Measurements from ENCODE around the gene MAML3. TPM values are rescaled to one million over a fixed set of nuclear protein-coding genes. Genes with fewer than 3 reads are reported as not detected.

Gene MAML3
- total RNA-seq, 1 donor from 2014 or later = 0.54 TPM

DNA sequence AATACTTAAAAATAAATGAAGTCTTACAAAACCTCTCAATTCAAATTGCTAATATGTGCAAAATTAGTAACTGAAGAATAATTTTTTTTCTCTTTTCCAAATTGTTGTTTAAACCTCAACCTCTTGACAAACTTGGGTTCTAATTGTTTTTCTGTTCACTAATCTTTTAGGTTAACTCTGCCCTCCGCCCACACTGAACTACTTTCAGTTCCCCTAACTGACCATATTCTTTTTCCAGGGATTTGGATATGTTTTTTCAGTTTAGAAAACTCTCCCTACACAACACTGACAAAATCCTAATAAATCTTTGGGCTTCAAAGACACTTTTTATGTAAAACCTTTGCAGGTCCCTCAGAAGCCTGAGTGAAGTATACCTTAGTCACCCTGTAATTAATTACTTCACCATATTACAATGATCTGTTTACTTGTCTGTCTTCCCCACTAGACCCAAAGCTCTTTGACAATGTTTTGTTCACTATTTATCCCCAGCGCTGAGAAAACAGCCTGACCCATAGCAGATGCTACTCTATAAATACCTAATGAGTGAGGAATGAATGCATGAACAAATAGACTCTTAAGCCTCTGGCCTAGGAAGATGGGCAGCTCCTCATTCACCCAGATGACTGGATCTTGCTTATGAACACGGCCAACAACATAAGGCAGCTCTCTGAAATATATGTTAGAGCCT, 134.9 kb downstream of the MAML3 start:
- no peak overlapping the region for H3K4me3 Mint-ChIP-seq
- no peaks in the 10 kb centered on the region for H3K4me1 Mint-ChIP-seq
- no peak overlapping the region for H3K27ac Mint-ChIP-seq
- no peaks in the 10 kb centered on the region for H3K36me3 Mint-ChIP-seq (ENCODE audit: low read depth)
- H3K9me3 Mint-ChIP-seq = no peaks in the 10 kb centered on the region
- intact Hi-C loops (cut with micrococcal nuclease) = no loop called here
- peaks cover 42% of the 10 kb centered on the region for H3K27me3 Mint-ChIP-seq
- DNase-seq = no peak

DNA sequence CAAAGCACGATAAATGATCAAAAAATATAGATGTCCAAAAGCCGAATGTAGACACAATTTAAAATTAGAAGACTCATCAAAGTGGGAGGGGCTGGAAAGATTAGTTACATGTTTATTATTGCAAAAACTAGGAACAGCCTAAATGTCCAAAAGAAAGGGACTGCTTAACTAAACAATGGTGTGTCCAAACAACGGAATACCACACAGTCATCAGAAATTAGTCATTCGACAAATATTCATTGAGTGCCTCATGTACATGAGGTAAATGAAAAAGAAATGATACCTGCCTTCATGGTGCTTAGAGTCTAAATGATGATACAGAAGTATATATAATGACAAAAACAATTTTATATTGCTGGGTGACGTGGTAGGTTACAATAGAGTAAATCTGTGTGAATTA, 139.7 kb downstream of the MAML3 start:
- Mint-ChIP-seq H3K9me3 (no peaks in the 10 kb centered on the region), H3K27ac (no peak overlapping the region), H3K36me3 (ENCODE audit: low read depth) (no peaks in the 10 kb centered on the region), H3K27me3 (peaks cover 34% of the 10 kb centered on the region), H3K4me3 (no peak overlapping the region), H3K4me1 (peaks cover 6% of the 10 kb centered on the region)
- intact Hi-C loops (cut with micrococcal nuclease) = loop anchor here (5.0 kb wide), 1 partner anchor 143 kb away; no protein-coding TSS in a partner anchor
- DNase-seq = no peak

DNA sequence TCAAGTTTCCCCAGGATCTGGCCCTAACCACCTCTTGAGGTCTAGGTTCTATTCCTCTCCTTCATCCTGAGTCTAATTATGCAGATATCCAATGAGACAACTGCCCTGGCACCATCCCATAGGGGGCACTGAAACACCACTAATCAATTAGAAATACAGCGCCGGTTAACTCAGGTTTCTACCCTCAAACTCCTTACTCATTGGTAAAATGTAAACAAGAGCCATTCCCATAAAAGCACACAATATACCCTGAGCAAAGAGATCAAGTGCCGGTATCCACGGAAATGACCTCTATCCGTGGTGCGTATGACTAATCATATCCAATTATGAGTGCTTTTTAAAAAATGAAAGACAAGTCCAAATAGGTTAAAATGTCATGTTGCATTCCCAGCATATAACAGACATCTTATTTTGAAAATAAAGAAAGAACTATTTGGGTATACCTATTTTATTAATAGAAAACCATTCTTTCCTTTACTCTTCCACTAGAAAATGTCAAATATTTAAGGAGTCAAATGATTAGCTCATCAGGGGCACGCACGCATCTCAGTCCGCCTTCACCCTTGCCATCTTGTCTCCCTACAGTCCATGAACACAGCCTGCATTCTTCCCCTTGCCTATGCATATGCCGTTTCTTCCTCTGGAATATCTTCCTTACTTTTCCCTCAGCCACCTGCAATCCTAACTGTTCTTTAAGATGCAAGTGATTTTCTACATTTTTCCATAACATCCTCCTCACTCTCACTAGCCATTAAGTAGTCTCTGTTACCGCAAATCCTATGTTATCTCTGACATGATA, 141.1 kb downstream of the MAML3 start:
- Mint-ChIP-seq H3K9me3 (no peaks in the 10 kb centered on the region), H3K4me1 (peaks cover 6% of the 10 kb centered on the region), H3K36me3 (ENCODE audit: low read depth) (no peaks in the 10 kb centered on the region), H3K27ac (no peak overlapping the region), H3K4me3 (no peak overlapping the region), H3K27me3 (peaks cover 34% of the 10 kb centered on the region)
- peak; percentile 86 for DNase-seq
- intact Hi-C loops (cut with micrococcal nuclease) = loop anchor here (1.0 to 5.0 kb wide), 3 partner anchors 144 to 347 kb away; no protein-coding TSS in a partner anchor

DNA sequence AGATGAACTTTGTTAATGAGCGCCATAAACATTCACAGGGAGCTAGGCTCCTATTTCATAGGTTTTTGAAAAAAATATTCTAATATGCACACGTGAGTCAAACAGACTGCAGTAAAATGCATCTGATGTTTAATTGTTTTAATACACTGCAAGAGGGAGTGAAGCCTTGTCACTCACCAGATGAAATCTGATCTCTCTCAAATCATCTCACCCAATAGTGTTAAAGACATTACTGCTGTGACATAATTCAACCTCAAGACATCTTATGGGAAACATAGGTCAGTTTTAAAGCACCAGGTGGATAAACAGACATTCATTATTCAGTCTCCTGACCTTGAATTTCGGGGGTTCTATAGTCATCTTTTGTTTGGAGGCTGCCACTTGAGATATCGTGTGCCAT, 148.3 kb downstream of the MAML3 start:
- Mint-ChIP-seq H3K4me1 (no peaks in the 10 kb centered on the region), H3K4me3 (no peak overlapping the region), H3K27ac (no peak overlapping the region), H3K27me3 (peaks cover 37% of the 10 kb centered on the region), H3K9me3 (no peaks in the 10 kb centered on the region), H3K36me3 (ENCODE audit: low read depth) (no peaks in the 10 kb centered on the region)
- intact Hi-C loops (cut with micrococcal nuclease) = no loop called here
- no peak for DNase-seq

DNA sequence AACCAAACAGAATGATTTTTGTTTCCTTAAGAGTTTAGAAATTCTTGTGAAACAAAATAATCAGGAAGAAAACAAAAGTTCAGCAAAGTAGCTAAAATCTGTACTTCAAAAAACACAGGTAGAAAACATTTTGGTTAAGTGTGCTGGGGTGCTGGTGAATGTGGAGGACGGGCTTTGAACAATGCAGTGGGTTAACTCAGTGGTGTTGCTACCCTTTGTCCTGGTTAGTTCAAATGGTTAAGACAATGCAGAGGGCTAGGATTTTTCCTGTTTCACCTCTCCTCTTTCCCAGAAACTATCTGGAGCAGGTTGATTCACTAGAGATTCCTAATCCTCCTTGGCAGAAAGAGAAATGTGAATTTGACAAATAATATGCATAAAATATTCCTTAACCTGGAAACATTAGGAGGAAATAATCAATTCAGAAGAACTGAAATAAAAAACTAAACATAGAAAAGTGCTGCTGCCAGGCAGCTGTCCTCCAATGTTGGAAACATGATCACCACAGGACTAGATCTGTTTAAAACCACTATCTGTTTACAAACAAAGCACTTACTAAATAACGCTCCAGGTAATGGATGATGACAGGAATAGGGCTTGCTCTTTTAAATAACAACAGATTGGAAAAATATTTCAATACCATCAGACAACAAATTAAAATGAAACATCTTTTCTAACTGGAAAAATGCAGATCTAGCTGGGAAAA, 148.9 kb downstream of the MAML3 start:
- Mint-ChIP-seq H3K36me3 (ENCODE audit: low read depth) (no peaks in the 10 kb centered on the region), H3K27me3 (peaks cover 43% of the 10 kb centered on the region), H3K4me1 (no peaks in the 10 kb centered on the region), H3K9me3 (peaks cover 5% of the 10 kb centered on the region), H3K27ac (no peak overlapping the region), H3K4me3 (no peak overlapping the region)
- intact Hi-C loops (cut with micrococcal nuclease) = no loop called here
- no peak for DNase-seq

DNA sequence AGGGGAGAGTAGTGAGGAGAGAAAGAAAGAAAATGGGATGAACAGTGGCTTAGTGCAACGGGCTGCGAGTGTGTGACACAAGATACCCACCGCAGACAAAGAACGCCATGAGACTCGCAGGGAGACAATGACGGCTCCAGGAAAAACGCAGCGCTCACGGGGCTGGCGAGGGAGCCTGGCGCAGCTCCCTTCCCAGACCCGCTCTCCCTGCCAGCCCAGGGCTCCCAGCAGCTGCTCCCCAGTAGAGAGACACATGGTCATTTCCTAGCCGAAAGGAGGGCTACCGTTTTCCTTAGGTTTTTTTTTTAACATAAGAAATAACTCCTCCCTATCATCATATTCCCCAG, 149.5 kb downstream of the MAML3 start:
- peaks cover 46% of the 10 kb centered on the region for H3K27me3 Mint-ChIP-seq
- no peaks in the 10 kb centered on the region for H3K36me3 Mint-ChIP-seq (ENCODE audit: low read depth)
- H3K27ac Mint-ChIP-seq = no peak overlapping the region
- no peaks in the 10 kb centered on the region for H3K4me1 Mint-ChIP-seq
- H3K9me3 Mint-ChIP-seq = peaks cover 5% of the 10 kb centered on the region
- no peak for DNase-seq
- intact Hi-C loops (cut with micrococcal nuclease) = no loop called here
- no peak overlapping the region for H3K4me3 Mint-ChIP-seq

DNA sequence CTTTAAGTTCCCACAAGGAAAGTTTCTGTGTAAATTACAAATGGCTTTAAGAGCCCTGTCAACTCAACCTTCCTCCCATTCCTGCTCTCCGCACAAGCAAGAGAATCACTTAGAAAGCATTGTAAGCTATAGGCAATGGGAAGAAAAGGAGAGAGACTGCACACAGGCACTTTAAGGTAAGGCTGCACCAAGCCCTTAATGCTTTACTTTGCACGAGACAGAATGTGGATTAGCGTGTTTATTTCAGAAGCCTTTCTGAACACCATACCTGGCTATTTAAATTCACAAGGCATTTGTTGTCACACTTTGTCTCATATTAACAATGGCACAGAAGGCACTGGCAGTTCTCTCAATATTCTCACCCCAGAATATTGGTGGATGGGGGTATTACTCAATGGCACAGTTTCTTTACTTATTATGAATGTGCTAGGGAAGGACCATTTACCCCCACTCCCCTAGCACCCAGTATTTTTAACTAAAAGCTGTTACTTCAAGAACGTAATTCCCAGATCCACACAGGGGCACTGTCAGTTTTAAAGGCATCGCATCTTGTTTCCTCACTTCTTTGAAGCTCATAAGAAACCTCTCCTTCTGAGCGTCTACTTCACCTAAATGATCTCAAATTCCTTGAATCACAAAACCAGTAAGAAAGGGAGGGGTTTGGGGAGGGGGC, 150.0 kb downstream of the MAML3 start:
- H3K27ac Mint-ChIP-seq = no peak overlapping the region
- no peak for DNase-seq
- H3K4me1 Mint-ChIP-seq = no peaks in the 10 kb centered on the region
- H3K4me3 Mint-ChIP-seq = no peak overlapping the region
- no peaks in the 10 kb centered on the region for H3K36me3 Mint-ChIP-seq (ENCODE audit: low read depth)
- H3K27me3 Mint-ChIP-seq = peaks cover 47% of the 10 kb centered on the region
- peaks cover 6% of the 10 kb centered on the region for H3K9me3 Mint-ChIP-seq
- intact Hi-C loops (cut with micrococcal nuclease) = no loop called here

DNA sequence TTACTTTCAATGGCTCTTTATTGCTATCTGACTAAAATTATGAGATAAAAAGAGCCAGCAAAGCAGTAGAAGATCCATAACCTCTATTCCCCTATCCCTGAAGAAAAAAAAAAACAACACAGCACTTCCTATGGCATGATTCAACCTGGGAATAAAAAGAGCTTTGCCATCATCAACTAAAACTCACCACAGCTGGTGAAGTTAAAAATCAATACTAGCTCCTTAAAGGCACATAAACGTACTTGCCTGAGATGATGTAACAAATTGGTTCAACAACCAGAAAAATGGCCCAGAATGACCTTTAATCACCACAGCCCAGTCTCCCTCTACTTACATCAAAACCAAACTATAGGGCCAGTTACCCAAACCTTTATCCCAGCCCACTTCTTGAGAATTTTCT, 153.8 kb downstream of the MAML3 start:
- H3K9me3 Mint-ChIP-seq = peaks cover 10% of the 10 kb centered on the region
- DNase-seq = no peak
- H3K27ac Mint-ChIP-seq = no peak overlapping the region
- peaks cover 40% of the 10 kb centered on the region for H3K27me3 Mint-ChIP-seq
- no peaks in the 10 kb centered on the region for H3K36me3 Mint-ChIP-seq (ENCODE audit: low read depth)
- intact Hi-C loops (cut with micrococcal nuclease) = no loop called here
- H3K4me3 Mint-ChIP-seq = no peak overlapping the region
- H3K4me1 Mint-ChIP-seq = no peaks in the 10 kb centered on the region

DNA sequence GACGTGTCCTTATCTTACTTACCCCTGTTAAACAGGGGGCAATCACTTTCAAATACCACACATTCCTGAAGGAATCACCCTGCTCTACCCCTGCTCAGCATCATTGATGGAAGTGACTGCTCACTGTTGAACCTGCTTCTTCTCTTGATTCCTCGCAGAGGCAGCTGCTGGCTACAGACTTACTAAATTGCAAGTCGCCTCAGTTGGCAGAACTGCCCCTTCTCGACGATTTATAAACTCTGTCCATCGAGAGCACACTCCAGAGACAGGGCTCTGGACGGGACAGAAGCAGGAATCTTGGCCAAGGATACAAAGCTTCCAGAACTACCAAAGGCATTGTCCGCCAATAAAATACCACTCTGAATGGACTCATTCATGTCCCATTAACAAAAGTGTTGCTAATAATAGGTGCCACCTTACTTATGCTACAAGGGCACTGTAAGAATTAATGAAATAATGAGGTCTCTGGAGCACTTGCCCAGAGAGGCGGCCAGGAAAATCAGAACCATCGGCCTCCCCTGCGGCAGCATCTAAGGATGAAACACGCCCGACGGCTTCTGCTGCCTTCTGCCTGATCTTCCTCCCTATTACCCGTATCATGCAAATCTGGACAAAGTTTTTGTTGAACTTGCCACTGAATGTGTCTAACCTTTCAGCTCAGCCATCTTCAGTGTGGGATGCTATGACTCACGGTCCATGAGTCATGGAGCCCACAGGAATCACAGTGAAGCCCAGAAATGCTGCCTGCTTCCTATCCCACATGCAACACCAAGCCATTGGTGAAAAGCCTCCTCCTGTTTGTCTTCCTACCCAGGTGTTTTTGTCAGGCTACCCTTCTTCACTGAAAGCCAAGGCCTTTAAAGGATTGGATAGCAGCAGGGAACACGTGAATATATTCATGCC, 164.9 kb downstream of the MAML3 start:
- no peak overlapping the region for H3K4me3 Mint-ChIP-seq
- DNase-seq = no peak
- peaks cover 7% of the 10 kb centered on the region for H3K4me1 Mint-ChIP-seq
- no peak overlapping the region for H3K27ac Mint-ChIP-seq
- intact Hi-C loops (cut with micrococcal nuclease) = no loop called here
- H3K27me3 Mint-ChIP-seq = peaks cover 13% of the 10 kb centered on the region
- no peaks in the 10 kb centered on the region for H3K36me3 Mint-ChIP-seq (ENCODE audit: low read depth)
- no peaks in the 10 kb centered on the region for H3K9me3 Mint-ChIP-seq

DNA sequence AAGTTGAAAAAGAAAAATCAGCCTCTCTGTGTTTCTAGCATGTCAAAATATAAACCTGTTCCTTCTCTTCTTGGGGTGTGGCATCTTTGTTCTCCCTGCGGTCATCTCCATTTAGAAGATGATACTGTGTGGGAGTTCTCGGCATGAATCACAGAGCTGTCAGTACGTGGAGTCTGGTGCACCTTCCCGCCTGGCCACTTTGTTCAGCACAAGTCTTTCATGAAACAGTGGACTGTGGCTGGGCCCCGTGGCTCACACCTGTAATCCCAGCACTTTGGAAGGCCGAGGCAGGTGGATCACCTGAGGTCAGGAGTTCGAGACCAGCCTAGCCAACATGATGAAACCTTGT, 166.5 kb downstream of the MAML3 start:
- Mint-ChIP-seq H3K27ac (no peak overlapping the region), H3K36me3 (ENCODE audit: low read depth) (no peaks in the 10 kb centered on the region), H3K27me3 (peaks cover 22% of the 10 kb centered on the region), H3K9me3 (no peaks in the 10 kb centered on the region), H3K4me1 (peaks cover 7% of the 10 kb centered on the region), H3K4me3 (no peak overlapping the region)
- DNase-seq = no peak
- intact Hi-C loops (cut with micrococcal nuclease) = no loop called here

DNA sequence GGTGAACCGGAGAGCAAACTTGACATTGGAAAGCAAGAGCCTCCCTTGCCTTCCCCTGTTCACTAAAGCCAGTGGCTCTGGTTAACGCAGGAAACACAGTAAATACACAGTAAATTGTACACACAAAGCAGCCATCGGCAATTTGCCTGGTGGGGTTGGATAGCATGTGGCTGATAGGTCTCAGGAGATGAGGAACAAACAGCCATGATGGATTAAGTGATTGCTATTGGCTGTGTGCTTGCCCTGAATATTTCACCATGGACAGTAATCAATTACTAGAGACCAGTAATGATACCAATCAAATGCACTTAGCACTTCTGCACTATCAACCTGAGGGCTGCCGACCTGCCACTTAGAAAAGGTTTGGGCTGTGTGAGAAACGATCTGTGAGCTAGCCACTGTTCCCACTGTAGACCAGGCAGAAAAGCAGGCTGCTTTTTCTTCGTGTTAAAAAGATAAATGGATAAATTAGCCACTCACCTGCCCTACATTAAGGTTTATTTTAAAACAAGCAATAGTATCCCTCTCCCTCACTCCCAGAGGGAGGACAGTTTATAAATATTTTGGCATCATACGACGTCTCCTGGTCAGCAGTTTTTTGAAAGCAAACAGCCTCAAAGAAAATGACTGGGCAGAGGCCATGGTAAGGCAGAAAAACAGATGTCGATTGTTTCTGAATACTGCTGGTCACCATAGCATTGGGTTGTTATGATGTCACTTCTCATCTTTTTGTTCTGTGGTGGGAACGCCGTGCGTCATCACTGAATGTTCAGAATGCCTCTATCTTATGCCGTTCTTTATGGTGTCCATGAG, 167.1 kb downstream of the MAML3 start:
- no peak for DNase-seq
- peaks cover 22% of the 10 kb centered on the region for H3K27me3 Mint-ChIP-seq
- no peaks in the 10 kb centered on the region for H3K36me3 Mint-ChIP-seq (ENCODE audit: low read depth)
- intact Hi-C loops (cut with micrococcal nuclease) = no loop called here
- H3K4me1 Mint-ChIP-seq = peaks cover 7% of the 10 kb centered on the region
- H3K9me3 Mint-ChIP-seq = no peaks in the 10 kb centered on the region
- no peak overlapping the region for H3K4me3 Mint-ChIP-seq
- H3K27ac Mint-ChIP-seq = no peak overlapping the region

DNA sequence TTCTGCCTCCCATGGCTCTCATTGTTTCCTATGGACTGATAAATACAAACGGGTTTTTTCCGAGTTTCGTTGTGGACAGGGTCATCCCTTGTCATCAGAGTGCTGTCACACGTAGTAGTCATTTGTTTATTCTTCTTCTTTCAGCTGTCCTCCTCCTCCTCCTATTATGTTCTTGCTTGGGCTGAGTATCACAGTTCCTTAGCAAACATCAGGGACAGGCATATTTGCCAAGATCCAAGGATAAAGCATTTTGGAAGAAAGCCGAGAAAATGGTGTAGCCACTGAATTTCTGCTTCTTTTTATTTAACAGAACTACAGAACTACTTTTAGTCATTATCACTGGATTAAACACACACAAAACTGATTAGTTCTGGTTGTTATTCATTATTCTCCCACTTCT, 167.9 kb downstream of the MAML3 start:
- DNase-seq = no peak
- H3K4me3 Mint-ChIP-seq = no peak overlapping the region
- H3K36me3 Mint-ChIP-seq (ENCODE audit: low read depth) = no peaks in the 10 kb centered on the region
- peaks cover 7% of the 10 kb centered on the region for H3K4me1 Mint-ChIP-seq
- no peak overlapping the region for H3K27ac Mint-ChIP-seq
- peaks cover 22% of the 10 kb centered on the region for H3K27me3 Mint-ChIP-seq
- H3K9me3 Mint-ChIP-seq = no peaks in the 10 kb centered on the region
- intact Hi-C loops (cut with micrococcal nuclease) = no loop called here

Measured in activated CD4-positive, alpha-beta T cell treated with anti-CD3 and anti-CD28 coated beads, Interleukin-2, amount 10 ng/mL, durations not matched to agents 24 days and 14 days (primary cell).